Amygdala (tissue), 56 donors: ENCODE measurements around the gene TAAR6.
"Not testable (repeated sequence)": the region's sequence is repeated elsewhere in the genome, so short reads cannot be mapped to it uniquely, and the experiment has no call there.

Source experiments
- DNase-seq, 56 donors: peaks; one replicate each; lab custom pipeline; 2025; lab: John Stamatoyannopoulos, UW

TAAR6 gene

GRCh38 chr6:132587424-132587823, 17.3 kb downstream of the TAAR6 start:
- DNase-seq: no peak

GRCh38 chr6:132589454-132589853, 19.3 kb downstream of the TAAR6 start, which contains the start of gene TAAR5:
TSS of gene TAAR5 (minus strand) at chr6:132589741. CDS start at chr6:132589686, 55 bp downstream.
- no peak for DNase-seq

DNA sequence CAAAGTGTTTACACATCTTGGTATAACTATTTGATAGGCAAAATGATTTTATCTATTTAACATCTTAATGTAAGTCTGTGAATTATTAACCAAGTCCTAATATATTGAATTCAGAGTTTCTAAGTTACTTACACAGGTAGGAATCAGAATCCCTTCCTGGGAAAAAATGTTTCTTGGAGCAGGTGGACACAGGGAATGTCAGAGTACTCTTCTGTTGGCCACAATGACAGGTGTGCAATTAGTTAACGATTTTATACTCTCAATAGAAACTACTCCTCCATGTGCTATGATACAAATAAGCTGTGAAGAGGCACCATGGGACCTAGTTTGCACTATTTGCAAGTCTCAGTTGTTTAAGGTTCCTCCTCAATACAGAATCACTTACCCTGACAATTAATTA, 20.2 kb downstream of the TAAR6 start:
- DNase-seq: no peak

DNA sequence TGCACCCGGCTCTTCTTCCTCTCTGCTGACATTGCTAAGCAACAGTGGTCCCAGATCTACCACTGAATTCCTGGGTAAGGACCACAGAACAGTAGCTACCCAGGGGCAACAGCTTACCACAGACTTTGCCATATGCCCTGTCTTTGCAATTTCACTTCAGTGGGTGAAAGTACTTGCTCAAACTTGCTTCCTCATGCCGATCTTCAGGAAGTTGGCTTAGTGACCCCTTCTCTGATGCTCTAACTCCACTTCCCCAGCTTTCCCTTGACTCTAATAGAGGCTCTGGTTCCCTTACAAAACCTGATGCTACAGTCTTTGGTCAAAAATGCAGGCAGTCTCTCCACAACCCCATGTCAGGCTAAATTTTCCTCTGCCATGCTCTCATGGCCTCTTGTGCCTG, 22.7 kb downstream of the TAAR6 start:
- no peak for DNase-seq

DNA sequence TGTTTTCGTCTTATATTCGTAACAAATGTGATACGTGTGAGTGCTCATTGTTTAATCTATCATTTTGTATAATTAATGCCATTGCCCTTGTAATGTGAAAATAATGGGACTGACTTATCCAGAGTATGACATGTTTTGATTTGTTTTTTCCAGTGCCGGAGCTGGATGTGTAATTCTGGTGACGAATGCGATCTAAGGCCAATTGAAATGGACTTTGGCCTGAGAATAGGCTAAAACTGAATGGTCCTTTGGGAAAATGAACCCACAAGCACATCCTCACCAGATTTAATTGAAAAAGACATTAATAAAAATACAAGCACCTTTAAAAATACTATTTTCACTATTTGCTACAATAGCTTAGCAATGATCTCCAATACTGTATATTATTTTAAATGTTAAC, 26.1 kb downstream of the TAAR6 start:
- no peak for DNase-seq

DNA sequence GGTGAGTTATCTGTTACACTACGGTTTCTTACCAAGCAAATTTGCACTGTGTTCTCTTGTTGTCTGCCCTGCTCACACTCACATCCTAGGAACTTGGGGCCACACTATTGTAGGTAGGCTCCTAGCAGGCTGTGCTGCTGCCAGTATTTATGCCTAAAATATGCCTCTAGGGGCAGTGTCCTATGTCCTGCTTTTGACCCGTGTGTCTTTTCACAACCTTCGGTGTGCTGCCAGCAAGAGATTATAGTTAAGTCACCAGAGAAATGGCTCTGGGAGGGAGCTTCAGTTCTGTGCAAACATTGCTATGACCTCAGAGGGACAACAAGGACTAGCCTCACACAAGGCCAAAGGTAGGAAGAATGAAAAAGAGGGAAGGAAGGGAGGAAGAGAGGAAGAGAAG, 28.4 kb downstream of the TAAR6 start:
- no peak for DNase-seq

DNA sequence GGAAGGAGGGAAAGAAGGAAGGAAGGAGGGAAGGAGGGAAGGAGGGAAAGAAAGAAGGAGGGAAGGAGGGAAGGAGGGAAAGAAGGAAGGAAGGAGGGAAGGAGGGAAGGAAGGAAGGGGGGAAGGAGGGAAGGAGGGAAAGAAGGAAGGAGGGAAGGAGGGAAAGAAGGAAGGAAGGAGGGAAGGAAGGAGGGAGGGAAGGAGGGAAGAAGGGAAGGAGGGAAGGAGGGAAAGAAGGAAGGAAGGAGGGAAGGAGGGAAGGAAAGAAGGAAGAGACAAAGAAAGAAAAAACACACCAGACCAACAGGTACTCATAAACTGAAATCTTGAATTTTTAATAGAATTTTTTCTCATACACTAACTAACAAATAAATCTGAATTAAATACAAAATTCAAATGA, 30.8 kb downstream of the TAAR6 start:
- not testable (repeated sequence) for DNase-seq

DNA sequence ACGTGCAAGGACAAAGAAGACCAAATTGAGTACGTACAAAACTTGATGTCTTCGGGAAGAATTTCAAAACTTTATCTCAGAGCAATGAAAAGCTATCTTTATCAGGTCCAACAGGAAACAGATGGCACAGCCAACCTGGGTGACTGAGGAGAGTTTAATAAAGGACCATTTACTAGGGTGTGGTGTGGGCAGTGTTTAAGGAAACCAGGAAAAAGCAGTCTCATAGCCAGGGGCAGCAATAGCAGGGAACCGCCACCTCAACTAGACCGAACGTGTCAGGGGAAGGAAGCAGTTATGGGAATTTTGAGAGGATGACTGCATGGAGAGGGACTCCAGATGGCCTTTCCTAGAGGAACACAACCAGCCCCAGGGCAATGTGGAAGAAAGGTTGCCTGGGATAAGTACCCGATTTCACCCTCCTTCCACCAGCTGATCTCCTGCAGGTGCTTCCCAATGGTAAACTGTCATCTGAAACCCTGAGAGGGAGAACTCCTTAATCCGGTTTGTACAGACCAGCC, 34.6 kb downstream of the TAAR6 start:
- no peak for DNase-seq

GRCh38 chr6:132607544-132608233, 37.6 kb downstream of the TAAR6 start:
- DNase-seq: no peak

- DNase-seq: no peak
These were observed 41.5 kb downstream of the TAAR6 start for GRCh38 chr6:132611616-132612015.

- DNase-seq: no peak
These were observed 42.5 kb downstream of the TAAR6 start for GRCh38 chr6:132612449-132613108.

- no peak for DNase-seq
These were observed 44.4 kb downstream of the TAAR6 start for GRCh38 chr6:132614554-132614953.

- no peak for DNase-seq
These were observed 46.6 kb downstream of the TAAR6 start for GRCh38 chr6:132616677-132617076.
